Neural crest cell (in vitro differentiated cells): ENCODE results near the gene RNF135. TPM values are rescaled to one million over a fixed set of nuclear protein-coding genes. Genes with fewer than 3 reads are reported as not detected.

Source experiments
- DNase-seq: peaks from one replicate; pipeline ENCODE4 v3.0.0; 2021; ENCODE audit warnings: low read depth, mixed read lengths, low spot score
- H3K27ac Mint-ChIP-seq: one replicate; pipeline ENCODE4 v1.8.0; 2021; ENCODE audit warnings: mild to moderate bottlenecking, mixed read lengths; ENCODE audit not compliant: unreplicated experiment
- H3K27me3 Mint-ChIP-seq: 2 replicates; pipeline ENCODE4 v1.8.0; 2021; ENCODE audit warnings: low read depth, mild to moderate bottlenecking, mixed read lengths
- H3K36me3 Mint-ChIP-seq: 2 replicates; pipeline ENCODE4 v1.8.0; 2021; ENCODE audit warnings: low read depth, mild to moderate bottlenecking, mixed read lengths
- H3K4me1 Mint-ChIP-seq: 2 replicates; pipeline ENCODE4 v1.8.0; 2021; ENCODE audit warnings: mixed read lengths
- H3K4me3 Mint-ChIP-seq: one replicate; pipeline ENCODE4 v1.8.0; 2021; ENCODE audit warnings: mild to moderate bottlenecking, mixed read lengths
- H3K9me3 Mint-ChIP-seq: 2 replicates; pipeline ENCODE4 v1.8.0; 2021; ENCODE audit warnings: mixed read lengths
- total RNA-seq: library from RNA; stranded (reverse); gene quantifications from 2 replicates; pipeline ENCODE4 v1.2.1, GENCODE V29; 2021
- TF ChIP-seq, protein P1 (sequence below): fragments of 200-600 bp; sonication (generic); conservative IDR thresholded peaks from 2 replicates; pipeline ENCODE4 v1.5.0; 2021; ENCODE audit warnings: antibody characterized with exemption, mild to moderate bottlenecking

RNF135 gene
- total RNA-seq, 1 donor from 2014 or later: 5.9 TPM

DNA sequence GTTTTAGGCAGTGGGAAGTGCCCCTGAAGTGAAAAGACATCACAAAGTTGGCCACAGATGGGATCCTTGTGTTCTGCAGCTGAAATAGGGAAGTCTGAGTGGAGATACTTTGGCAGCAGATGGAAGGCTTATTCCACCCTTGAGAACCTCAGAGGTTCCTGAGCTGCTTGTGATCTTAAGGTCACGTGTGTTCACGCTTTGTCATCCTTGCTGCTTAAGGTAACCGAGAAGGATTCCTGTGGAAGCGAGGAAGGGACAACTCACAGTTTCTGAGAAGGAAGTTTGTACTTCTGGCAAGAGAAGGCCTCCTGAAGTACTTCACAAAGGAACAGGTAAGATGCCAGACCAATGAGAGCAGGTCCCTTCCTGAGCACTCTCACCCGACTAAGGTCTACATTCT is 36.9 kb upstream of the RNF135 start:
- no peaks in the 10 kb centered on the region for H3K4me1 Mint-ChIP-seq
- H3K36me3 Mint-ChIP-seq: no peaks in the 10 kb centered on the region
- no peaks in the 10 kb centered on the region for H3K9me3 Mint-ChIP-seq
- DNase-seq: no peak
- no peak overlapping the region for H3K4me3 Mint-ChIP-seq
- peaks cover 3% of the 10 kb centered on the region for H3K27me3 Mint-ChIP-seq
- TF ChIP-seq, protein P1, sequence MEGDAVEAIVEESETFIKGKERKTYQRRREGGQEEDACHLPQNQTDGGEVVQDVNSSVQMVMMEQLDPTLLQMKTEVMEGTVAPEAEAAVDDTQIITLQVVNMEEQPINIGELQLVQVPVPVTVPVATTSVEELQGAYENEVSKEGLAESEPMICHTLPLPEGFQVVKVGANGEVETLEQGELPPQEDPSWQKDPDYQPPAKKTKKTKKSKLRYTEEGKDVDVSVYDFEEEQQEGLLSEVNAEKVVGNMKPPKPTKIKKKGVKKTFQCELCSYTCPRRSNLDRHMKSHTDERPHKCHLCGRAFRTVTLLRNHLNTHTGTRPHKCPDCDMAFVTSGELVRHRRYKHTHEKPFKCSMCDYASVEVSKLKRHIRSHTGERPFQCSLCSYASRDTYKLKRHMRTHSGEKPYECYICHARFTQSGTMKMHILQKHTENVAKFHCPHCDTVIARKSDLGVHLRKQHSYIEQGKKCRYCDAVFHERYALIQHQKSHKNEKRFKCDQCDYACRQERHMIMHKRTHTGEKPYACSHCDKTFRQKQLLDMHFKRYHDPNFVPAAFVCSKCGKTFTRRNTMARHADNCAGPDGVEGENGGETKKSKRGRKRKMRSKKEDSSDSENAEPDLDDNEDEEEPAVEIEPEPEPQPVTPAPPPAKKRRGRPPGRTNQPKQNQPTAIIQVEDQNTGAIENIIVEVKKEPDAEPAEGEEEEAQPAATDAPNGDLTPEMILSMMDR: no peak
- no peak overlapping the region for H3K27ac Mint-ChIP-seq

DNA sequence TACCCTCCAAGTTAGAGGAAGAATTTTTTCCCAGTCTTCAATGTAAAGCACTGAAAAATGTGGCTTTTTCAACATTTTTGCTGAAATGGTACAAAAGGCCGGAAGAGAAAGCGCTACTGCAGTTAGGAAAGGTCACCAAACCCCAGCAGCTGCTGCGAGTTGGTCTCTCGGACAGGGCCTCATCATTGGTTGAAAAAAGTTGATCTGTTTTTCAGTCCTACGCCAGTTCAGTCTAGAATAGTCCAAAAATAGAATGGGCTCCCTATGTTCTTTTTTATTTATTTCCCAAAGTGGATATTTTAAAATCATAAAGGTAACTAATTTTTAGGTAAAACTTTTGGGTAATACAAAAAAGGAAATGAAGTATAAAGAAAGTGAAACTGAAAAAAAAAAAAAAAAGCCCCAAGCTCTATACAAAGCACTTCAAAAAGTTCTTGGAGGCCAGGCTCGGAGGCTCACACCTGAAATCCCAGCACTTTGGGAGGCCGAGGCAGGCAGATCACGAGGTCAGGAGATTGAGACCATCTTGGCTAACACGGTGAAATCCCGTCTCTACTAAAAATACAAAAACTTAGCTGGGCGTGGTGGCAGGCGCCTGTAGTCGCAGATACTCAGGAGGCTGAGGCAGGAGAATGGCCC is 31.7 kb upstream of the RNF135 start:
- no peaks in the 10 kb centered on the region for H3K27me3 Mint-ChIP-seq
- no peak overlapping the region for H3K27ac Mint-ChIP-seq
- TF ChIP-seq, protein P1: no peak
- H3K4me3 Mint-ChIP-seq: no peak overlapping the region
- H3K4me1 Mint-ChIP-seq: no peaks in the 10 kb centered on the region
- H3K36me3 Mint-ChIP-seq: no peaks in the 10 kb centered on the region
- DNase-seq: no peak
- no peaks in the 10 kb centered on the region for H3K9me3 Mint-ChIP-seq

DNA sequence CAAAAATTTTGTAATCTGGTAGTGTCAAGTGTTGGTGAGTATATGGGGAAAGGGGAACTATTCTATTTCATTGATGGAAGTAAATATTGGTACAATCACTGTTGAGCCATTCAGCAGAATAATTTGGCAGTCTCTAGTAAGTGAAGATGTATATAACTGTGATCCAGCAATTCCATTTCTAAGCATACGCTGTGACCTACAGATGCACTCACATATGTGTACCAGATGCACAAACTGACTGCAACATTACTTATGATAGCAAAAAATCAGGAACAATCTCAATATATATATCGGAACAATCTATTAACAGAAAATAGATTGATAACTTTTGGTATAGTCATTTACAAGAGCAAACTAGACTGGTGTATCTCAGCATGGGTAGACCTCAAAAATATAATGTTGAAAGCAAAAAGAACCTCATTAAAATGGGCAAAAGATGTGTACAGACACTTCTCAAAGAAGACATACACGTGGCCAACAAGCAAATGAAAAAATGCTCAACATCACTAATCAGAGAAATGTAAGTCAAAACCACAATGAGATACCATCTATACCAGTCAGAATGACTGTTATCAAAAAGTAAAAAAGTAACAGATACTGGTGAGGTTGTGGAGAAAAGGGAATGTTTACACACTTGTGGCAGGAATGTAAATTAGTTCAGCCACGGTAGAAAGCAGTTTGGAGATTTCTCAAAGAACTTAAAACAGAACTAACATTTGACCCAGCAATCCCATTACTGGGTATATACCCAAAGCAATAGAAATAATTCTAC is 28.3 kb upstream of the RNF135 start:
- H3K9me3 Mint-ChIP-seq: no peaks in the 10 kb centered on the region
- H3K4me1 Mint-ChIP-seq: no peaks in the 10 kb centered on the region
- no peaks in the 10 kb centered on the region for H3K27me3 Mint-ChIP-seq
- TF ChIP-seq, protein P1: no peak
- H3K27ac Mint-ChIP-seq: no peak overlapping the region
- H3K36me3 Mint-ChIP-seq: no peaks in the 10 kb centered on the region
- DNase-seq: no peak
- H3K4me3 Mint-ChIP-seq: no peak overlapping the region

DNA sequence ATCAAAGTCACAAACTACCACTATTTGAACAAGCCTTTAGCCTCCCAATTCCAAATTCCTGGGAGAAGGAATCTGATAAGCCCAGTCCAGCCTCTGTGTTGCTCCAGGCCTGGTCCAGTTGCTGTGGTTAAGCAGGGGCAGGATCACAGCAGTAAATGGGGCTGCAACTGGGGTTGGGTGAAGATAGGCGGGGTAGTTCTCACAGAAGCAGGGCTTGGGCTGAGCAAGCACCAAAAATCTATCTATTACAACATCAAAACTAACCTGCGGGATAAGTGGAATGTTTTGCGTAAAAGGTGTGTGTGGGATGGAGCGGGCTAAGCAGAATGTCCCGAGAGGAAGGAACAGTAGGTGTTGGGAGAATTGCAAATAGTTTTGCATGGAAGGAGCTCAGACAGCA is 23.0 kb upstream of the RNF135 start:
- TF ChIP-seq, protein P1: no peak
- Mint-ChIP-seq H3K27me3 (no peaks in the 10 kb centered on the region), H3K27ac (peak overlapping the region; percentile 48), H3K4me1 (no peaks in the 10 kb centered on the region), H3K36me3 (no peaks in the 10 kb centered on the region), H3K9me3 (no peaks in the 10 kb centered on the region), H3K4me3 (no peak overlapping the region)
- no peak for DNase-seq

DNA sequence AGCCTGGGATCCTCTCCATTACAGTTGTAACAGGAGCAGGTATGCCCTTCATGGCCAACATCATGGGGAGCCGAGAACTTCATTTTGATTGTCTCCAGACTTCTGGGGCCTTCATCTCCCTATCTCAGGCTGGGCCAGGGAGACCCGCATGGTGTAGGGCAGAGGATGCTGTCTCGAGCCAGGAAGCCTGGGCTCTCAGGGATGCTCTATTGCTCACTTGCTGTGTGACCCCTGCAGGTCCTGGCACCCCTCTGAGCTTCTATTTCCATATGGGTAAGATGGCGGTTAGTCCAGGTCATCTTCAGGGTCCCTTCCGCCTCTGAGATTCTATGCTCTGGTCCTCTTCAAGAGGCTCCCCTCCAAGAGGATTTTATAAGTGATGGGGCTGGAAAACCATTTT is 20.6 kb upstream of the RNF135 start:
- H3K36me3 Mint-ChIP-seq: no peaks in the 10 kb centered on the region
- TF ChIP-seq, protein P1: no peak
- no peaks in the 10 kb centered on the region for H3K9me3 Mint-ChIP-seq
- H3K27me3 Mint-ChIP-seq: no peaks in the 10 kb centered on the region
- H3K4me3 Mint-ChIP-seq: no peak overlapping the region
- no peaks in the 10 kb centered on the region for H3K4me1 Mint-ChIP-seq
- H3K27ac Mint-ChIP-seq: no peak overlapping the region
- DNase-seq: no peak
